GM12891 (cell line): ENCODE results near the gene ZGPAT.

Experiments used
- DNase-seq: peaks from one replicate; pipeline ENCODE4 v3.0.0; 2011; ENCODE audit warnings: low spot score; ENCODE audit not compliant: insufficient read length
- FAIRE-seq: peaks from 2 replicates; lab custom pipeline; 2011; peaks lifted over from hg19 to GRCh38; lab: Jason Lieb, UNC
- PAX5 ChIP-seq: IDR thresholded peaks from 2 replicates; pipeline ENCODE4 v1.6.1; 2011; ENCODE audit warnings: low read length, moderate library complexity, mild to moderate bottlenecking; ENCODE audit not compliant: insufficient read depth, severe bottlenecking
- POLR2A ChIP-seq: IDR thresholded peaks from 2 replicates; pipeline ENCODE4 v1.6.1; 2011; ENCODE audit warnings: low read depth, low read length, control low read depth
- POLR2AphosphoS5 ChIP-seq: IDR thresholded peaks from 2 replicates; pipeline ENCODE4 v1.6.1; 2011; ENCODE audit warnings: low read depth, low read length, control low read depth
- POU2F2 ChIP-seq: IDR thresholded peaks from 2 replicates; pipeline ENCODE4 v1.6.1; 2011; ENCODE audit warnings: low read depth, mild to moderate bottlenecking, control low read depth, low read length, moderate library complexity
- SPI1 ChIP-seq: IDR thresholded peaks from 2 replicates; pipeline ENCODE4 v1.6.1; 2011; ENCODE audit warnings: low read depth, low read length, control low read depth
- TAF1 ChIP-seq: IDR thresholded peaks from 2 replicates; pipeline ENCODE4 v1.6.1; 2011; ENCODE audit warnings: low read depth, low read length, control low read depth

Gene ZGPAT

DNA sequence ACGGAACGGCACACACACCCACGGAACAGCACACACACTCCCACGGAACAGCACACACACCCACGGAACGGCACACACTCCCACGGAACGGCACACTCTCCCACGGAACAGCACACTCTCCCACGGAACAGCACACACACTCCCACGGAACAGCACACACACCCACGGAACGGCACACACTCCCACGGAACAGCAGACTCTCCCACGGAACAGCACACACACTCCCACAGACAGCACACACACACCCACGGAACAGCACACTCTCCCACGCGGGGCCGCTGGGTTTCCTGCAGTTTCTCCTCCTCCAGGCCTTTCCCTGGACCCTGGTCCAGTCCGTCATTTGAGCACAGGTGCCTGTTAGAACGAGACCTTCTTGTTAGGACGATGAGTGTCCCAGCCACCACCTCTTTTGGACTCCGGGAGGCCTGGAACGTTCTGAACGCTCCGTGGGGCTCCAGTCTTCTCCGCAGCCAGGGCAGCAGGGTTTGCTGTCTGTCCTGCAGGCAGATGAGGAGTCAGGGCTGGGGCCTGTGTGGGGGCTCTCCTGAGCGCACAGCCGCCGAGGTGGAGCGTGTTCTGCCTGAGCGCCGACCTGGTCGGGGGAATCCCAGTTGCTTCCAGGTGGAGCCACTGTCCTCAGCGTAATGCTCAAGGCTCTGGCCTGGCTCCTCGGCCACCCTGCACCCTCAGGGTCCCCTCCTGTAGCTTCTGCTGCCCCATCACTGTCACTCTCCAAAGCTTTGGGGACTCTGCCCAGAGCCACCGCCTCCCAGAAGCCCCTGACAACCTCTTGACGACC lies 29.0 kb upstream of the ZGPAT start:
- no peak for DNase-seq
- FAIRE-seq = no peak
- TF ChIP-seq POU2F2 (no peak), PAX5 (no peak), TAF1 (no peak), POLR2AphosphoS5 (no peak), POLR2A (no peak), SPI1 (no peak)

DNA sequence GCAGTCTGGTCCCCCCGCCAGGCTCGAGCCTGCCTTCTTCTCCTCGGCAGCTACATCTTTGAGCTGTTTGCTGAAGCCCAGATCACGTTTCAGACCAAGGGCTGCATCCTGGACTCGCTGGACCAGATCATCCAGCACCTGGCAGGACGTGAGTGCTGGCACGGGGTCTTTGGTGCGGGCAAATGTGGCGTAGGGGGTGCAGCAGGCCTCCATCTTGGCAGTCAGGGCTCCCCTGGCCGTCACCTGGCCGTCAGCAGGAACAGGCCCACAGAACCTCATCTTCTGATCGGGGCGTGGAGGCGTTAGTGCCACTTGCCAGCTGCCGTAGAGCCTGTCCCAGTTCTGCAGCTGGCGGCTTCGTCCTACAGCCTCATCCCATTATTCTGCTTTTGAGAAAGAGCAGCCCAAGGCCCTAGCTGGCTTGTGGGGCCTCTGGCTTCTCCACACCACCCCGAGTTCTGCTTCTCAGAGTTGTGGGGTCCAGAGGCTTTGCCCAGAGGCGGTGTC lies 28.0 kb upstream of the ZGPAT start:
- DNase-seq = no peak
- FAIRE-seq = no peak
- TF ChIP-seq TAF1 (no peak), POLR2AphosphoS5 (no peak), POLR2A (no peak), PAX5 (no peak), POU2F2 (no peak), SPI1 (no peak)

DNA sequence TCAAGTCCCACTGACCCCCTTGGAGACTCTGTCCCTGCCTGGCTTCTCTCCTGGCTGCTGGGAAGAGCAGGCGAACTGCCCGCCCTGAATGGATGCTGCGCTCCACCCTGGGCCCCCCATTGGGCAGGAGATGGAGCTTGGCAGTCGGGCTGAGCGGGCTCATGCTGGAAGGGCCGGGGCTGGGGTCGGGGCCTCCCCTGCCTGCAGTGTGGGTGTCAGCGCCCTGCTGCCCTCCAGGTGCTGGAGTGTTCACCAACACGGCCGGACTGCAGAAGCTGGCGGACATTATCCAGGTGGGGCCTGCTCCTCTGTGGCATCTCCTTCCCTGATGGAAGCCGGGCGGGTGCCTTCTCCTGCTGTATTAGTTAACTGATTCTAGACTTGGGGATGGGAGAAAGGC lies 27.4 kb upstream of the ZGPAT start:
- TF ChIP-seq POLR2A (no peak), SPI1 (no peak)
- DNase-seq = no peak
- no peak for FAIRE-seq

DNA sequence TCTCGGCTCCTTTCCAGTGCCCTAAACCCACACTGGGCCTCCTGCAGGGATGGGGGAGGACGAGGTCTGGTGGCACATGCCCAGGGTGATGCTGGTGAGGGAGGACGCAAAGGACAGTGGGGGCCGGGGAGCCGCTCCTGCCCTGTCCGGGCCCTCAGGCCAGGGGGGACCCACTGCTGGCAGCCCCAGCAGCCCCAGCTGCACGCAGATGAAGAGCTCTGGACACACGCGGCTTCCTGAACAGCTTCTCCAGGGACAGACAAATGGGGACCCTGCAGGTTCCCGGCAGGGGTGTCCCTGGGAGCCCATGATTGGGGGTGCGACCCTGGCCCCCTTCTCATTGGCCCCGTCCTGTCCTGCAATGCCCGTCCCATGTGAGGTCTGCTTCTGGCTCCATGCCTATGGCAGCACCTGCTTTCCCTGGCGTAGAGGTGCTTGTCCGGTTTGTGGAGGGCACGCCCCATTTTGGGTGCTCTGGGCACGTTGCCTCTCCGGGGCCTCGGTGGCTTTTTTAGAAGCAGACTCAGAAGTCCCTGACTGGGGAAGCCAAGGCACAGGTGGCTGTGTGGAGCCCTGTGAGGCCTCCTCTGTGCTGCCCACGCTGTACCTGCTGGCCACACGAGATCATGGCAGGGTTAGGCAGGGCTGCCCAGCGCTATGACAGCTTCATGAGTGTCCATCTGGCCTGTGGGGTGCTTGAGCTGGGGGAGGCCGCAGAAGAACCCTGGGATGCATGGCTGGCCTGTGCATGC lies 26.8 kb upstream of the ZGPAT start:
- FAIRE-seq (no peak), DNase-seq (no peak)
- TF ChIP-seq TAF1 (no peak), POLR2AphosphoS5 (no peak), SPI1 (no peak), POU2F2 (no peak), PAX5 (no peak), POLR2A (no peak)

DNA sequence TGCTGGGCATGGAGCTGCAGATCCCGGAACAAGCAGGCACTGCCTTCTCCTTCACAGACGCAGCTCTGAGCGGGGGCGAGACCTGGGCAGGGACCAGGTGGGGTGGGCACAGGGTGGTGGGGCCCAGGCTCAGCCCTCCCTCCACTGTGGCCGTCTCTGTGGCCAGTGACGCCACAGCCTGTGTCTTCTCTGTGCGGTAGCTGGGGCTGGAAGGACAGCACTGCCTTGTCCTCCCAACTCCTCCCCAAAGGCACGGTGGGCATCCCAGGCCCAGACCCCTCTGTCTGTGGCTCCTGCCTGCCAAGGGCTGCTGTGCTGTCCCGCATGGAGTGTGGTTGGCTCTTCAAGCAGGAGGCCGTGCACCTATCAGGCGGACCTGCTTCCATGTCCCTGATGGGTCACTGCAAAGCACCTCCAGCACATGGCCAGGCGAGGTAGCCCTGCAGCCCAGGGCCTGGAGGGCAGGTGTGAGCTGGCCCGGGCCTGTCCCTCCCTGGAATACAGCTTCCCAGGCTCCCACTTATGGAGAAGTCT lies 26.2 kb upstream of the ZGPAT start:
- DNase-seq (no peak), FAIRE-seq (no peak)
- no peak for TF ChIP-seq PAX5
- no peak for TF ChIP-seq POLR2A
- no peak for TF ChIP-seq SPI1
- TF ChIP-seq POU2F2 = no peak
- TF ChIP-seq POLR2AphosphoS5 = no peak
- no peak for TF ChIP-seq TAF1

DNA sequence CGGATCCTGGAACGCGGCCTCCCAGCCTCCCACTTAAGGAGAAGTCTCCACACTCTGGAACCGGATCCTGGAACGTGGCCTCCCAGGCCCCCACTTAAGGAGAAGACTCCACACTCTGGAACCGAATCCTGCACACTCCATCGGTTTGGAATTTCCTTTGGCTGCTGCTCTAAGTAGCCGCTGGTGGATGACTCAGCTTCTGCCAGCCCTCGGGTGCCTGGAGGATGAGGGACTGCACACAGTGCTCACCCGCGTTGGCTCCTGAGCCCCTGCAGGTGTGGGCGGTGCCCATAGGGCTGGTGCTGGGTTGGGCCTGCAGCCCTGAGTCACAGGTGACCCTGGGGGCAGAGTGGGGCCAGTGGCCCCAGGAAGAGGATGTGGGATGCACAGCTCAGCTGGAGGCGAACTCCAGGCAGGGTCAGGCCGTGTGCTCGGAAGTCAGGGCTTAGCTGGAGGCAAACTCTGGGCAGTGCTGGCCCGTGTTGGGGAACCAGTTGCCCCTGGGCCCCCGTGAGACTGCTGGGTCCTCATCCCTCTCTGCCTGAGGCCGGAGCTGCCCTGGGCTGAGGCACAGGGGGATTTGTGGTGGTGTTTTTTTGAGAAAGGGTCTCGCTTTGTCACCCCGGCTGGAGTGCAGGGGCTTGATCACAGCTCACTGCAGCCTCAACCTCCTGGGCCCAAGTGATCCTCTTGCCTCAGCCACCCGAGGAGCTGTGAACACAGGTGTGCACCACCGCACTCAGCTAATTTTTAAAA lies 25.3 kb upstream of the ZGPAT start:
- TF ChIP-seq POLR2AphosphoS5 (no peak), SPI1 (no peak), TAF1 (no peak), POLR2A (no peak), POU2F2 (no peak), PAX5 (no peak)
- DNase-seq (no peak), FAIRE-seq (no peak)

DNA sequence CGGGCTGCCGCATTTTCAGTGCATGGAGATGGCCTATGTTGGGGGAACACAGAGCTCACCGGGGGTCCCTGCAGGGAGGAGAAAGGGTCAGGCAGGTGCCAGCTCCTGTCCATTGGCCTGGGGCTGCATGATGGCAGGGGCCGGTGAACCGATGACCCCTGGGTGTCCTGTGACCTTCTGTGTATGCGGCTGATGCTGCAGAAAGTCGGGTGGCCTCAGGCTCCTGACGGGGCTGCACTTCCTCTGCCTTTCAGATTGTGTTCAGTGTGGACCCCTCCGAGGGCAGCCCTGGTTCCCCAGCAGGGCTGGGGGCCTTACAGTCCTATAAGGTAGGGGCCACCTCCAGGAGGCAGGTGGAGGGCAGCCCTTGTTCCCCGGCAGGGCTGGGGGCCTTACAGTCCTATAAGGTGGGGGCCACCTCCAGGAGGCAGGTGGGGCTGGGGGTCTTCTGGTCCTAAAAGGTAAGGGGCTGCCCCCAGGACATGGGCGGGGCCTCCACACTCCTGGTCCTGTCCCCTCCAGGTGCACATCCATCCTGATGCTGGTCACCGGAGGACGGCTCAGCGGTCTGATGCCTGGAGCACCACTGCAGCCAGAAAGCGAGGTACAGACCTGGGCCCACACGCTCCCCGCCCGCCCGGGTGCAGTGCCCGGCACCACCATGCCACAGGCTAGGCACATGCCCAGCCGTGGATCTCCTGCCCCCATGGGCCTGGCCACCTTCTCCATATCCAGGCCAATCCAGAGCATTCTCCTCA lies 22.4 kb upstream of the ZGPAT start:
- DNase-seq (no peak), FAIRE-seq (no peak)
- no peak for TF ChIP-seq TAF1
- TF ChIP-seq SPI1 = no peak
- TF ChIP-seq POU2F2 = no peak
- no peak for TF ChIP-seq POLR2AphosphoS5
- TF ChIP-seq PAX5 = no peak
- TF ChIP-seq POLR2A = no peak

DNA sequence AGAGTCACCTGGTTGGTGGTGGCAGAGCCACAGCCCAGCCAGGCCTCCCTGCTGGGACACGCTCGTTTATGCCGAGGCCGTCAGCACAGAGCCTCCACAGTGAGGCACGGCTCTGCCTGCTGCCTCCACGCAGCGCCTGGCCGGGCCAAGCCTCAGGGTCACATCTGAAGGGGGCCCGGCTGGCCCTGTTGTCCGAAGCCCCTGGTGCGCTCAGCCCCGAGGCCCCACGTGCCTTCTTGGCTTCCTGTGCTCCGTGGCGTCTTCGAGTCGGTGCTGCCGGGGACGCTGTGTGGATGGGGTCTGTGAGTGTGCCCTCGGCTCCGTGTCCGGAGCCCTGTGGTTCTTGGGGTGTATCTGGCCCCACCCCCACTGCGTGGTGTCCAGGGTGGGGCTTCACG lies 21.7 kb upstream of the ZGPAT start:
- no peak for TF ChIP-seq SPI1
- no peak for TF ChIP-seq POLR2AphosphoS5
- no peak for TF ChIP-seq PAX5
- no peak for TF ChIP-seq POU2F2
- no peak for TF ChIP-seq TAF1
- no peak for TF ChIP-seq POLR2A
- DNase-seq (no peak), FAIRE-seq (no peak)

DNA sequence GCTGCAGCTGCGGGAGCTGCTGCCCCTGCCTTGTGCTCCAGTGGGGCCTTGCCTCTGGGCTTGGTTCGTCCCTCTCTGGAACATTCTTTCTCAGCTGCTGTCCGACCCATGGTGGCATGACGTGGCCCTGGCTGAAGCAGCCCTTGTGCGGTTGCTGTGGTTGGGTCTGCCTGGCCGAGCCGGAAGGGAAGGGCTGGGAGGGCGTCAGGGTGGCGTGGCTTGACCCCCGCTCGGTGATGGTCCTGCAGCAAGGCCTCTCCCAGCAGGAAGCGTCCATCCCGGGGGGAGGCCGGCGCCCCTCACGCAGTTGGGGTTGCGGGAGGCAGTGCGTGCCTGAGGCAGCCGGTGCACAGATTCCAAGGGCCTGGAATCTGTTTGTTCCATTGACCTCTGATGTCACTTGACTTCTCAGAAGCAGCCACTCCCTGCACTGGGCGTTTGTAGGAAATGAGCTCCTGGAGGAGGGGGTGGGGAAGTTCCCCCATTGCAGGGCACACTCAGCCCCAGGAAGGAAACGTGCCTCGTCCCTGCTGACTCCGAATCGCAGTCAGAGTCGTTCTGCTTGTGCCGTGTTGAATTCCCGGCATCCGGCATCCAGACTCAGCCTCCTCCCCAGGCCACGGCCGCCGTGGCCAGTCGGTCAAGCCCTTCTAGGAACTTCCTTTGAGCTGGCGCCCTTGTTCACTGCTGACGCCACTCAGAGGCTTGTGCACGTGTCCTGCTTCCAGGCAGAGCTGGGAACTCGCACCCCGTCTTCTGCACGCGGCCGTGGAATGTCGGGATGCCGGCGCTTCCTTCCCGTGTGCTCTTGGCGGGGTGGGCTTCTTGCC lies 21.1 kb upstream of the ZGPAT start:
- DNase-seq = no peak
- TF ChIP-seq POLR2A (no peak), PAX5 (no peak), POLR2AphosphoS5 (no peak), TAF1 (no peak), SPI1 (no peak), POU2F2 (no peak)
- FAIRE-seq = no peak
